CD14-positive monocyte (primary cell): Measurements from ENCODE around the gene GPRASP3. TPM values are rescaled to one million over a fixed set of nuclear protein-coding genes. Genes with fewer than 3 reads are reported as not detected.

ENCODE experiments used
- DNase-seq, 3 donors: peaks; one replicate each; pipeline ENCODE4 v3.0.0-alpha.2; 2011 to 2022
- H2AFZ ChIP-seq: 2 replicates; pipeline ENCODE4 v1.6.0; 2012; ENCODE audit warnings: mild to moderate bottlenecking, low read depth, low read length, inconsistent platforms; ENCODE audit not compliant: insufficient read depth, poor library complexity, severe bottlenecking
- H3K27ac ChIP-seq, 2 donors: 1 replicate in 1 of 2; 2 replicates in 1 of 2; pipeline ENCODE4 v1.5.1; 2012 to 2013; ENCODE audit warnings: low read length in 2 of 2, control low read depth in 1 of 2, inconsistent platforms in 1 of 2, low read depth in 1 of 2, mild to moderate bottlenecking in 1 of 2
- H3K27me3 ChIP-seq, 2 donors: one replicate each; pipeline versions ENCODE4 v1.6.0 to v1.6.1; 2011 to 2013; ENCODE audit warnings: low read length in 2 of 2; ENCODE audit not compliant: control insufficient read depth in 2 of 2, insufficient read depth in 2 of 2
- H3K36me3 ChIP-seq, 2 donors: replicated peaks in 1 of 2; 1 replicate in 1 of 2; 2 replicates in 1 of 2; pipeline versions ENCODE4 v1.5.1 to v1.6.1; 2012 to 2013; ENCODE audit warnings: low read length in 2 of 2, control low read depth in 1 of 2, inconsistent platforms in 1 of 2, mild to moderate bottlenecking in 1 of 2; ENCODE audit not compliant: insufficient read depth in 2 of 2, control insufficient read depth in 1 of 2
- H3K4me1 ChIP-seq, 2 donors: 1 replicate in 1 of 2; 2 replicates in 1 of 2; pipeline versions ENCODE4 v1.5.1 to v1.6.1; 2012 to 2013; ENCODE audit warnings: low read length in 2 of 2, control low read depth in 1 of 2, inconsistent platforms in 1 of 2, mild to moderate bottlenecking in 1 of 2, moderate library complexity in 1 of 2; ENCODE audit not compliant: insufficient read depth in 2 of 2, control insufficient read depth in 1 of 2
- H3K4me2 ChIP-seq: replicated peaks from 2 replicates; pipeline ENCODE3; 2012; ENCODE audit warnings: low read length, moderate library complexity, mild to moderate bottlenecking; ENCODE audit not compliant: poor library complexity, severe bottlenecking; ENCODE audit errors: extremely low read depth
- H3K4me3 ChIP-seq, 3 experiments: fragments of 200-600 bp in 1 of 3; sonication (generic) in 1 of 3; replicated peaks in 1 of 3; 1 replicate in 2 of 3; 2 replicates in 1 of 3; pipeline ENCODE4 v1.5.1; 2011 to 2013; ENCODE audit warnings: low read length in 3 of 3, mild to moderate bottlenecking in 3 of 3, control low read depth in 2 of 3, low read depth in 2 of 3, inconsistent platforms in 1 of 3, moderate library complexity in 1 of 3
- H3K79me2 ChIP-seq: 2 replicates; pipeline ENCODE4 v1.6.0; 2012; ENCODE audit warnings: mild to moderate bottlenecking, control low read depth, inconsistent platforms, low read length, moderate library complexity; ENCODE audit not compliant: insufficient read depth
- H3K9ac ChIP-seq: 2 replicates; pipeline ENCODE4 v1.6.0; 2017; ENCODE audit warnings: low read length, mild to moderate bottlenecking; ENCODE audit not compliant: insufficient read depth, poor library complexity, severe bottlenecking
- H3K9me3 ChIP-seq, 2 donors: replicated peaks in 1 of 2; 1 replicate in 1 of 2; 2 replicates in 1 of 2; pipeline versions ENCODE4 v1.5.1 to v1.6.1; 2012 to 2013; ENCODE audit warnings: low read length in 2 of 2, control low read depth in 1 of 2; ENCODE audit not compliant: control insufficient read depth in 1 of 2, insufficient read depth in 1 of 2
- H4K20me1 ChIP-seq: 2 replicates; pipeline ENCODE4 v1.6.0; 2012; ENCODE audit warnings: mild to moderate bottlenecking, low read length, control low read depth, moderate library complexity; ENCODE audit not compliant: insufficient read depth
- H3K27ac Mint-ChIP-seq, 7 donors: one replicate each; pipeline ENCODE4 v1.8.0; 2020; ENCODE audit warnings: mild to moderate bottlenecking in 7 of 7, mixed read lengths in 7 of 7, moderate library complexity in 6 of 7, inconsistent platforms in 2 of 7
- H3K27me3 Mint-ChIP-seq, 3 donors: one replicate each; pipeline ENCODE4 v1.8.0; 2021 to 2022; ENCODE audit warnings: low read depth in 3 of 3, mild to moderate bottlenecking in 3 of 3, mixed read lengths in 3 of 3, moderate library complexity in 3 of 3, inconsistent platforms in 1 of 3
- H3K36me3 Mint-ChIP-seq, 2 donors: one replicate each; pipeline ENCODE4 v1.8.0; 2020; ENCODE audit warnings: mixed read lengths in 2 of 2, inconsistent platforms in 1 of 2, mild to moderate bottlenecking in 1 of 2
- H3K4me1 Mint-ChIP-seq: one replicate; pipeline ENCODE4 v1.8.0; 2020; ENCODE audit warnings: mild to moderate bottlenecking, mixed read lengths
- H3K4me3 Mint-ChIP-seq, 2 donors: one replicate each; pipeline ENCODE4 v1.8.0; 2020; ENCODE audit warnings: mild to moderate bottlenecking in 2 of 2, mixed read lengths in 2 of 2, moderate library complexity in 1 of 2
- H3K9me3 Mint-ChIP-seq, 7 donors: one replicate each; pipeline ENCODE4 v1.8.0; 2020 to 2022; ENCODE audit warnings: mixed read lengths in 7 of 7, mild to moderate bottlenecking in 6 of 7, moderate library complexity in 6 of 7, inconsistent platforms in 2 of 7
- CTCF ChIP-seq: fragments of 200-600 bp; IDR thresholded peaks from one replicate; pipeline ENCODE4 v1.8.0; 2022; ENCODE audit warnings: antibody characterized with exemption, mild to moderate bottlenecking
- WGBS: methylation state at CpG from one replicate; pipeline ENCODE4 v1.1.5; 2013; ENCODE audit warnings: missing lambda C conversion rate; ENCODE audit not compliant: insufficient coverage; 5-methylcytosine and 5-hydroxymethylcytosine counted together
- intact Hi-C, 2 donors: fragments of 100-400 bp; cut with micrococcal nuclease; formaldehyde crosslinking; loops; one replicate each; pipeline versions ENCODE4 v1.15.0 to v1.15.1; 2023
- polyA plus RNA-seq, 3 donors: library from polyadenylated mRNA; depleted of rRNA in 1 of 3; unstranded in 2 of 3; stranded (reverse) in 1 of 3; fragments of 300-500 nt in 2 of 3; fragments of >200 nt in 1 of 3; fragmentation: Illumina TruSeq in 2 of 3; gene quantifications; 1 replicate in 2 of 3; 2 replicates in 1 of 3; pipeline ENCODE4 v1.2.3, GENCODE V29; 2012 to 2021

The GPRASP3 gene
- polyA plus RNA-seq, 3 donors, result 0.03 to 0.08 (median 0.04) TPM

- Mint-ChIP-seq H3K27me3 (no peaks in the 10 kb centered on the region), H3K4me3 (no peak overlapping the region), H3K27ac (no peak overlapping the region), H3K4me1 (no peaks in the 10 kb centered on the region), H3K36me3 (peaks cover 0 to 2% of the 10 kb centered on the region in 2 donors), H3K9me3 (peaks cover 6 to 21% (median 11%) of the 10 kb centered on the region in 7 donors)
- Histone ChIP-seq H3K4me3 (no peak overlapping the region), H3K4me1 (no peaks in the 10 kb centered on the region), H3K4me2 (no peak overlapping the region), H3K9me3 (peaks cover 3 to 12% of the 10 kb centered on the region in 2 donors), H3K36me3 (no peaks in the 10 kb centered on the region), H3K9ac (no peak overlapping the region), H2AFZ (no peak overlapping the region), H4K20me1 (no peaks in the 10 kb centered on the region), H3K27me3 (no peaks in the 10 kb centered on the region), H3K27ac (no peak overlapping the region), H3K79me2 (no peaks in the 10 kb centered on the region)
- intact Hi-C loops, result no loop called here
- no peak for TF ChIP-seq CTCF
- no CpG with 5 or more reads among the region's 2 CpGs for WGBS
- no peak for DNase-seq
These were observed 35.6 kb upstream of the GPRASP3 start for GRCh38 chrX:102684772-102685520.

GRCh38 chrX:102694749-102695148, 25.8 kb upstream of the GPRASP3 start:
- H3K4me3 ChIP-seq, result no peak overlapping the region
- H3K79me2 ChIP-seq, result no peaks in the 10 kb centered on the region
- H3K9ac ChIP-seq, result no peak overlapping the region
- H3K4me1 ChIP-seq, result no peaks in the 10 kb centered on the region
- H3K4me2 ChIP-seq, result no peak overlapping the region
- intact Hi-C loops, result no loop called here
- no CpG with 5 or more reads among the region's 3 CpGs for WGBS
- no peak for TF ChIP-seq CTCF
- Mint-ChIP-seq H3K4me3 (no peak overlapping the region), H3K9me3 (peaks cover 3 to 20% (median 6%) of the 10 kb centered on the region in 7 donors), H3K36me3 (no peaks in the 10 kb centered on the region), H3K4me1 (no peaks in the 10 kb centered on the region), H3K27me3 (peaks cover 0 to 5% (median 0%) of the 10 kb centered on the region in 3 donors), H3K27ac (no peak overlapping the region)
- no peaks in the 10 kb centered on the region for H3K27me3 ChIP-seq
- no peaks in the 10 kb centered on the region for H3K36me3 ChIP-seq
- no peaks in the 10 kb centered on the region for H4K20me1 ChIP-seq
- peaks cover 0 to 7% of the 10 kb centered on the region in 2 donors for H3K9me3 ChIP-seq
- no peak overlapping the region for H3K27ac ChIP-seq
- no peak overlapping the region for H2AFZ ChIP-seq
- DNase-seq, result no peak
